Measurements from ENCODE around the gene TRPV3.
"Not testable (repeated sequence)": the region's sequence is repeated elsewhere in the genome, so short reads cannot be mapped to it uniquely, and the experiment has no call there.

Gene TRPV3

DNA sequence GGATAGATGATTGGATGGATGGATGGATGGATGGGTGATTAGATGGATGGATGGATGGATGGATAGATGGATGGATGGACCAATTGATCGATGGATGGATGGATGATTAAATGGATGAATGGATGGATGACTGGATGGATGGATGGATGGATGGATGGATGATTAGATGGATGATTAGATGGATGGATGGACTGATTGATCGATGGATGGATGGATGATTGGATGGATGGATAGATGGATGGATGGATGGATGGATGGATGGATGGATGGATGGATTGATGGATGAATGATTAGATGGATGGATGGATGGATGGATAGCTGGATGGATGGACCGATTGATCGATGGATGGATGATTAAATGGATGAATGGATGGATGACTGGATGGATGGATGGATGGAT is 38.1 kb downstream of the TRPV3 start:
- DNase-seq = not testable (repeated sequence)

GRCh38 chr17:3514873-3515272 is 42.7 kb downstream of the TRPV3 start:
- DNase-seq = no peak

- not testable (repeated sequence) for DNase-seq
Observed at GRCh38 chr17:3514167-3514566, 43.4 kb downstream of the TRPV3 start.

- DNase-seq = peak; percentile 25
Observed at GRCh38 chr17:3513305-3514035, 44.1 kb downstream of the TRPV3 start.

DNA sequence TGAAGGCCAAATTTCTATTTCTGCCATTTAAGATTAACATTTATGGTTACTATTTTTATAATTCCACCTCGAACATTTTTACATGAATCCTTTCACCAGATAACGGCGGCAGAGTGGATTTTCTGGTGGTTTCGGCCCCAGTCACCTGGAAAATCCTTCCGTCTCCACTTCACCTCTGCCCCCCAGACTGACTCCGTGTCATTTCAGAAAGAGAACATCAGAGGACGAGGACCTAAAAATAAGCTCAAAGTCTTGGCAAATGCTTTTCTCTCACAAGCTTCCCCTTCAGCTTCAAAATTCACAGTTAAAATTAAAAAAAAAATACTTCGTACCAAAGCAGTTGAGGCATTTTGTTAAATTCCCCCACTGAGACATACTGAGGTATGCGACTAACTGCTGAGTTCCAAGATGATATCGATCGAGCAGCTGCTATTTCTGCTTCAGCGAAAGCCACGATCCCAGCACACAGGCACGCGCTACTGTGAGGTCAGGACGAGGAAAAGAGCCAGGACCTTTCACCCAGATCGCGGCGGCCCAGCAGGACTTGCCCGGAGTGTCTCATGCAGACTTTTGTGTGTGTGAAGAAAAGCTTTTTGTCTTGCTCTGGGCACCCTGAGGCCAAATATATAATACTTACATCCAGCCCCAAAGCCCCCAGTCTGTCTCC is 45.0 kb downstream of the TRPV3 start:
- DNase-seq = peak; percentile 91

- no peak for DNase-seq
Observed at GRCh38 chr17:3511852-3512504, 45.6 kb downstream of the TRPV3 start.

DNA sequence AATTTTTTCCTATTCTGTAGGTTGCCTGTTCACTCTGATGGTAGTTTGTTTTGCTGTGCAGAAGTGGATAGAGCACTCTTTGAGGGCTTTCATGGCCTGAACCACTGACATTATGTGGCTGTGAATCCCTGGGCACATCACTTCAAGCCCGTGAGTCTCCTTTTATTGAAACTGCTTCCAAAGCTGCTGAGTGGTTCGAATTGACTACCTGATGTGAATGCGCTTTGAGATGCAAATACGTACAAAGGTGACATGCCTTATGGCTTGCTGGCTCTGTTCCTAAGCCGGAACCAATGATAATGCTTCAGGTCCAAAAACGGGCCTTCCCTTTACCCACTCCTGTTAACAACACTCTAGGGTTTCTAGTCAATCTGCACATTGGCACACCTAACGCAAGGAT is 47.5 kb downstream of the TRPV3 start:
- no peak for DNase-seq

GRCh38 chr17:3507869-3508268 is 49.7 kb downstream of the TRPV3 start:
- no peak for DNase-seq

DNA sequence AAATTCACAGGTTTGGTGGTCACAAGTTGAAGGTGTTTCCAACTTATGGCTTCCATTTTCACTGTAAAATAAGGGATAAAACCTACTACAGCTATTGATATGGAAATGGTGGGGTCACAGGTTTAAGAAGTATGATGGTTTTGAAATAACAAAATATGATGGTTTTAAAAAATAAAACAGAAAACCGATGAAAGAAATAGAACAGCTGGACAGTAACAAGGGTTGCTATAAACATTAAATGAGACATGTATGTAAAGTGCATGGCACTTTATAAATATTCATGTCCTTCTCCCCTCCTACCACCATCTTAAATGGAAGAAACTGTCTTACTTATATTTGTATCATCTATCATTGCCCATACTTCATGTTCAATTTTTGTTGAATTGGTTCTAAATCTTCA is 50.5 kb downstream of the TRPV3 start:
- no peak for DNase-seq

DNA sequence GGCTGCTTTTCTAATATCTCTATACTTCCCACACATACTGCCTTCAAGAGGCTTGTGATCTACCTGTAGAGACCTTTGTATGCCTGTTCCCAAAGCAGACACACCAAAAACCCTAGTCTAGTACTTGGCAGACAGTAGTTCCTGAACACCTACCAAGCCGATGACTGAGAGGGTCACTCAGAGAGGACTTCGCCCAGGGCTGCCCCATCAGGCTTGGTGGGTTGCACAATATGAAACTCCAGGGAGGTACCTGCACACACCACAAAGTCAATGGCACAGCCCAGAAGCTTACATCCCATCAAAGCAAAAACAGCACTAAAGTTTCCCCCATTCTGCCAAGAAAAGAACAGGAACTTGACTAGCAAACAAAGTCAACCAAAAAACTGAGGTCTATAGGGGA is 51.6 kb downstream of the TRPV3 start:
- DNase-seq = no peak

DNA sequence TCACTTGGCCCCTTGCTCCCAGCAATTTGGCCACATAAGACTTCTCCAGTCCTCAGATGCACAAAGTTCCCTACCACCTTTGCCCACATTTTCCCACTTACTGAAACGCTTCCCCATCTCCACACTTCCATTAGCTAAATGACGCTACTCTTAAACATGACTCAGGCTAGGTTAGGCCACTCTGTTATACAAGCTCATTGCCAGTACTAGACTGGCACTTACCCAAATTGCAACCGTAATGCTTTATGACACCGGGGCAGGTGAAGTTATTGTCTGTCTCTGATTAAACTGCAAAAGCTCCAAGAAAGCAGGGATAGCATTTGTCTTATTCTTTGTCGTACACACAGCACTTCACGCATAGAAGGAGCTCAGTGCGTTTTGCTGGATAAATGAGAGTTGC is 52.6 kb downstream of the TRPV3 start:
- no peak for DNase-seq

DNA sequence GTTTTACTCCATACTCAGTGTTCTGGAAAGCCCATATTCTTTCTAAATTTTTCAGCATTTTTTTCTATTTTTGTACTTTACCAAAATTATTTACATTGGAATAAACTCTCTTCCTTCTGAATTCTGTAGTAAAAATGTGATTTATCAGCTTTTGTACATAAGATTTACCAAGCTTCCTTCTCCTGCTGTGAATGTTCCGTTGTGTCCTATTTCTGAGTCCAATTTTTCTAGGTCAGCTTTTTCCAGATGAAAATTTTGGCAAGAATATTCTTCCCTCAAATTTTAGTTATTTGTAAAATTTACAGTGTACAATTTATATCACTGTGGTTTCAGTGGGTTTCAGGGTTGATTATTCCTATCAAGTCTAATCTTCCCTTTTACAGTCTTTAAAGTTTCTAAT is 54.3 kb downstream of the TRPV3 start:
- DNase-seq = no peak

DNA sequence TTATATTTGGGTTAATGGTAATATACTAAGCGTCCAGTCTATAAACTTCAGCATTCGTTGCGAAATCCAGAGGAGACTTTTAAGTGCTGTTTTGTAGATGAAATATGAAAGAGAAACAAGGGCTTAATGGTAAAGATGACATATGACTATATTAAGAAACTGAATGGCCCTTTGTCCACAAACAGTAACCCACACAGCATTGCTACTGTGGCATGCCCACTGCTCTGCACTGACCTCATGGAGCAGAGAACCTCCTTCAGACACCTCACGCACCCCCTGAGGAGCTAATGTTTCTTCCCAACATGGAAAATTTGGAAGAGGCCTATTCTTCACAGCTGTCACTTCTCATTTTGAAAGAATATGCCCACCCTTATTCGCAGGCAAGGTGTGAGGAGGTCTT is 55.1 kb downstream of the TRPV3 start:
- peak; percentile 30 for DNase-seq

DNA sequence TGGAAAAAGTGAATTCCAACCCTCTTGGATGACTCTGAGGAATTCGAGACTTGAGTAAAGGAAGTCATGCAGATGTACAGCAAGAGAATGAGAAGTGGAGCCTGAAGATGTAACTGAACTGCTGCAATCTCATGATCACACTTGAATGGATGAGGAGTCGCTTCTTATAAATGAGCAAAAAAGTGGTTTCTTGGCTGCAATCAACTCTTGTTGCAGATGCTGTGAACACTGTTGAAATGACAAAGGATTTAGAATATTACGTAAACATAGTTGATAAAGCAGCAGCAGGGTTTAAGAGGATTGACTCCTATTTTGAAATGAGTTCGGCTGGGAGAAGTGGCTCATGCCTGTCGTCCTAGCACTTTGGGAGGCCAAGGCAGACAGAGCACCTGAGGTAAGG is 56.3 kb downstream of the TRPV3 start:
- DNase-seq = no peak

DNA sequence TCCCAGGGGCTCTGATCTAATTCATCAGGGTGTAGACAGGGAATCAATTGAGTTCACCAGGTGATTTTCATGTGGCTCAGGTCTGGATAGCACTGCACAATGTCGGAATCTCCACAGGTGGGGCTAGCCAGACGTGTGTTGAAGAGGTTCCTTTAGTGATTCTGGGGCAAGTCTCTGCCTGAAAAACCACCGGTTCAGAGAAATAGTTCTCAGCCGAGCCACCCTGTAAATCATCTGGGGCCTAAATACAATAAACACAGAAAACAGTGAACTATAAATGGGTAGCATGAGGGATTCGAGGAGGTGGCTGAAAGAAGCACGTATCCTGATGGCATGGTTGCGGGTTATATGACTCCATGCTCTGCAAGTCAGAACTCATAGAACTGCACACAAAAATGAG is 60.5 kb downstream of the TRPV3 start:
- no peak for DNase-seq

- DNase-seq = no peak
Observed at GRCh38 chr17:3485481-3486068, 72.0 kb downstream of the TRPV3 start.

GRCh38 chr17:3482852-3483251 is 74.8 kb downstream of the TRPV3 start:
- no peak for DNase-seq

GRCh38 chr17:3479988-3480387 is 77.6 kb downstream of the TRPV3 start:
- DNase-seq = no peak

- no peak for DNase-seq
Observed at GRCh38 chr17:3475812-3476610, 81.6 kb downstream of the TRPV3 start, which contains the start of gene ASPA. Gene ASPA, plus strand, starts transcription at chr17:3475997. Its CDS starts 163 bp downstream, at chr17:3476160.

DNA sequence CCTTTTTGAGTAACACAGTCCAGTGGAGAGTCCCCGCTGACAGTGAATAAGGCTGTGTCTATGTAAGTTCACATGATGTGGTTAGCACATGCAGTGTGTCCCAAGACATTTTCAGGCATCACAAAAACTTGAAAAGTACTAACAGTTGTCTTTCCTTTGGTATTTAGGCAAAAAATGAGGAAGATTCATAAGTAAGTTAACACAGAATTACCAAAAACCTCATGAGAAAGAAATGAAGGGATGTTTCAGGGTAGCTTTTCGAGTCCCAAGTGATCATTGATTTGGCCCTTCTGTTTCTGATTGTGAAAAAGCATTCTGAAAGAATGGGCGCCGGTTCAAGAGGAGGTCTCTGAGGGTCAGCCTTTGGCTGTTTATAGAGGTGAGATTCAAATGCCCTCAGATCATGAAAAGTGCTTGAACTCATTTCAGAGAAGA is 82.3 kb downstream of the TRPV3 start:
- DNase-seq = no peak

DNA sequence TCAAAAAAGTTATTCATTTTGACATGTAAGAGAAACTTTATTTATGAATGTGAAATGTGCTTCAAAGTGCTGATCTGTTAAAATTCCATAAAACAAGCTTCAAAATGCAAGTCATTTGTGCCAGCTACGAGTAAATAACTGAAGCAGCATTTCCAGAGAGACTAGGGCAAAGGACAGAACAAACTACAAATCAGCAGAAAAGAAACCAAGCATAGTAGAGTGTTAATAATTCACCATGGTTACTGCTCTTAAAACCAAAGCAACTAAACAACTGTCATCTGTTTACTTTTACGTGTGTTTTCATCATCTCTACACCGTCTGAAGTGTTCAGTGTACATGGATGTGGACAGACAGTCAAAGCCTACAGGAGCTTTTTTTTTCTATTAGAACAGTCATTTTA is 83.4 kb downstream of the TRPV3 start:
- no peak for DNase-seq

DNA sequence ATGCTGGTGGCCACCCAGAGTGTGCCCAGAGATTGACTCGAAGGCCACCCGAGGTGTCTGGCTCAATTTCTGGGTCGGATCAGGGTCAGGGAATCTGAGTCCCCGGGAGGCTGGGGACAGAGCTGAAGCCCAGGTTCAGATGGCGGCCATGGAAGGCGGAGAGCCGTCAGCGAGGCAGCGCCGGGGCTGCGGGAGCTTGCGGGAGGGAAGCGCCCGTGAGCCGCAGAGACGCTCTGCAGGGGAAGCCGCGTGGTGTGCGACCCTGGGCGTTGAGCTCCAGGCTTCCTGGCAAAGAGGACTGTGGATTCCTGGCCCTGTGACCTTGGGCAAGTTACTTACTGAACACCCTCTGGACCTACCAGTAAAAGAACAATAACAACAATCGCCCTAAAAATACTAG is 85.5 kb downstream of the TRPV3 start:
- DNase-seq = no peak

GRCh38 chr17:3471599-3471998 is 86.0 kb downstream of the TRPV3 start, which contains the start of gene SPATA22:
Gene SPATA22, minus strand, starts transcription at chr17:3471819. Its CDS starts 2,494 bp downstream, at chr17:3469325.
- no peak for DNase-seq
